Spleen (tissue), 11 donors: ENCODE measurements around the gene MRPL17. TPM values are rescaled to one million over a fixed set of nuclear protein-coding genes. Genes with fewer than 3 reads are reported as not detected.
A peak's percentile ranks its signal among the peaks of the same experiment; 100 is the strongest.

Experiments used
- DNase-seq: peaks from one replicate; pipeline ENCODE4 v3.0.0-alpha.2; 2020
- H3K27ac ChIP-seq, 8 donors: fragments of 200-600 bp; sonication (generic) in 7 of 8; 1 replicate in 4 of 8; 2 replicates in 4 of 8; pipeline versions ENCODE4 v1.5.0 to v1.8.0; 2016 to 2021; ENCODE audit warnings: inconsistent platforms in 4 of 8, mild to moderate bottlenecking in 4 of 8, moderate library complexity in 1 of 8
- H3K27me3 ChIP-seq, 7 donors: fragments of 200-600 bp; sonication (generic) in 6 of 7; replicated peaks in 1 of 7; 1 replicate in 4 of 7; 2 replicates in 3 of 7; pipeline versions ENCODE4 v1.5.0 to v1.8.0; 2016 to 2021; ENCODE audit warnings: inconsistent platforms in 3 of 7, mild to moderate bottlenecking in 1 of 7
- H3K36me3 ChIP-seq, 6 donors: fragments of 200-600 bp; sonication (generic) in 5 of 6; 1 replicate in 4 of 6; 2 replicates in 2 of 6; pipeline versions ENCODE4 v1.5.0 to v1.8.0; 2016 to 2021; ENCODE audit warnings: inconsistent platforms in 2 of 6
- H3K4me1 ChIP-seq, 6 donors: fragments of 200-600 bp; sonication (generic) in 5 of 6; 1 replicate in 3 of 6; 2 replicates in 3 of 6; pipeline versions ENCODE4 v1.5.0 to v1.8.0; 2016 to 2021; ENCODE audit warnings: inconsistent platforms in 3 of 6
- H3K4me3 ChIP-seq, 8 donors: fragments of 200-600 bp; sonication (generic) in 7 of 8; 1 replicate in 4 of 8; 2 replicates in 4 of 8; pipeline versions ENCODE4 v1.5.0 to v1.8.0; 2016 to 2021; ENCODE audit warnings: inconsistent platforms in 4 of 8, mild to moderate bottlenecking in 4 of 8, moderate library complexity in 2 of 8
- H3K9me3 ChIP-seq, 8 donors: fragments of 200-600 bp; sonication (generic) in 7 of 8; 1 replicate in 4 of 8; 2 replicates in 4 of 8; pipeline versions ENCODE4 v1.5.0 to v1.8.0; 2016 to 2021; ENCODE audit warnings: inconsistent platforms in 4 of 8
- POLR2A ChIP-seq, 3 donors: fragments of 450-650 bp; IDR thresholded peaks; one replicate each; pipeline ENCODE4 v1.5.1; 2017; ENCODE audit warnings: antibody characterized with exemption in 3 of 3, mild to moderate bottlenecking in 1 of 3
- POLR2AphosphoS5 ChIP-seq, 3 donors: sonication (generic); formaldehyde crosslinking; IDR thresholded peaks; one replicate each; pipeline ENCODE4 v1.5.1; 2017; ENCODE audit warnings: antibody characterized with exemption in 3 of 3
- WGBS, 5 donors: extraction: QIAGEN DNeasy Blood & Tissue Kit in 3 of 5; methylation state at CpG; one replicate each; pipeline versions ENCODE4 v1.1.5 to v1.1.7; 2013 to 2018; 5-methylcytosine and 5-hydroxymethylcytosine counted together
- intact Hi-C: fragments of 100-400 bp; cut with DNase I; formaldehyde crosslinking; loops from one replicate; pipeline ENCODE4 v1.15.0; 2023; ENCODE audit warnings: low total_unique reads
- polyA plus RNA-seq, 3 donors: library from polyadenylated mRNA; stranded (reverse); fragments of 200-250 nt; gene quantifications; one replicate each; pipeline ENCODE4 v1.2.1, GENCODE V29; 2013
- total RNA-seq, 7 donors: library from RNA; depleted of rRNA in 3 of 7; stranded (reverse); fragments of >200 nt in 3 of 7; fragmentation: NEBNext Ultra II Directional in 4 of 7; extraction: Animal tissue kit (Norgen Biotek cat#: 25700) in 4 of 7; gene quantifications; one replicate each; pipeline versions ENCODE4 v1.1.0 to v1.2.1, GENCODE V29; 2016 to 2021
- TF ChIP-seq, protein P1 (sequence below), 11 experiments: fragments of 200-600 bp in 7 of 11; fragments of 450-650 bp in 4 of 11; sonication (generic) in 4 of 11; IDR thresholded peaks in 8 of 11; conservative IDR thresholded peaks in 3 of 11; 1 replicate in 7 of 11; 2 replicates in 4 of 11; pipeline versions ENCODE4 v1.4.0 to v1.8.0; 2016 to 2021; ENCODE audit warnings: antibody characterized with exemption in 11 of 11, inconsistent platforms in 4 of 11, mild to moderate bottlenecking in 1 of 11
- donor health status: healthy with polysubstance abuse.
- donor health status: DM: no; HTN: no; CAD: no; lungs with moderate emphysema.
- donor health status: DM: no; HTN: no; CAD: no.
- donor health status: Bipolar disorder and iron deficiency.
- donor health status: healthy.
- donor health status: DM: no; HTN: no; CAD: no.
- donor health status: DM: yes; HTN: yes; CAD: no.

The MRPL17 gene
- total and polyA plus RNA-seq, 10 donors, result 31.1 to 74.7 (median 42.0) TPM

DNA sequence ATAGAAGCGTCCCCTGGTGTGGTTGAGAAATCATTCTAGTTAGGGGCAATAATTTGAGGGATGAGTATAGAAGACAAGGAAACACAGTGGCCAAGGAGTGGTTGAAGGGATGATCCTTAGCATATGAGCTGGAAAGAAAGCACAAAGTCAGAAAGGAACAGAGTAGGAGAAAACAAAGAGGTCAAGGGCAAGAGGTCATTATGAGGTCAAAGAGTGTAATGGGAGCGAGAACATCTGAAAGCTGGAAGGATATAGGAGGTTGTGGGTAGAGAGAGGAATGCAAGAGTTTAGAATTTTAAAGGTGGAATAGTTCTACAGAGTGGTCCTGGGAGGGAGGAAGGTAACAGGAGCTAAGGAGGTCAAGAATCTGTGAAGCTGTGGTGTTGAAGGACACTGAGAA, 29.5 kb downstream of the MRPL17 start:
- peaks cover 0 to 24% (median 0%) of the 10 kb centered on the region in 7 donors for H3K27me3 ChIP-seq
- H3K4me1 ChIP-seq, result peaks cover 10 to 74% (median 38%) of the 10 kb centered on the region in 6 donors
- no peak for DNase-seq
- no peak overlapping the region for H3K4me3 ChIP-seq
- no peaks in the 10 kb centered on the region for H3K9me3 ChIP-seq
- no peaks in the 10 kb centered on the region for H3K36me3 ChIP-seq
- no peak for TF ChIP-seq POLR2A (IDR thresholded peaks at IDR 0.05)
- TF ChIP-seq, protein P1, sequence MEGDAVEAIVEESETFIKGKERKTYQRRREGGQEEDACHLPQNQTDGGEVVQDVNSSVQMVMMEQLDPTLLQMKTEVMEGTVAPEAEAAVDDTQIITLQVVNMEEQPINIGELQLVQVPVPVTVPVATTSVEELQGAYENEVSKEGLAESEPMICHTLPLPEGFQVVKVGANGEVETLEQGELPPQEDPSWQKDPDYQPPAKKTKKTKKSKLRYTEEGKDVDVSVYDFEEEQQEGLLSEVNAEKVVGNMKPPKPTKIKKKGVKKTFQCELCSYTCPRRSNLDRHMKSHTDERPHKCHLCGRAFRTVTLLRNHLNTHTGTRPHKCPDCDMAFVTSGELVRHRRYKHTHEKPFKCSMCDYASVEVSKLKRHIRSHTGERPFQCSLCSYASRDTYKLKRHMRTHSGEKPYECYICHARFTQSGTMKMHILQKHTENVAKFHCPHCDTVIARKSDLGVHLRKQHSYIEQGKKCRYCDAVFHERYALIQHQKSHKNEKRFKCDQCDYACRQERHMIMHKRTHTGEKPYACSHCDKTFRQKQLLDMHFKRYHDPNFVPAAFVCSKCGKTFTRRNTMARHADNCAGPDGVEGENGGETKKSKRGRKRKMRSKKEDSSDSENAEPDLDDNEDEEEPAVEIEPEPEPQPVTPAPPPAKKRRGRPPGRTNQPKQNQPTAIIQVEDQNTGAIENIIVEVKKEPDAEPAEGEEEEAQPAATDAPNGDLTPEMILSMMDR (IDR thresholded peaks at IDR 0.05 in 8 of 11, conservative IDR thresholded peaks at IDR 0.05 in 3 of 11), result no peak
- TF ChIP-seq POLR2AphosphoS5 (IDR thresholded peaks at IDR 0.05), result no peak
- intact Hi-C loops, result no loop called here
- H3K27ac ChIP-seq, result peak overlapping the region in 1 of 8 donors; percentile 86
- WGBS, 5 donors, result 82 to 92% (median 89%) methylated on average over 2 of the region's 2 CpGs

- WGBS, 5 donors, result 76 to 96% (median 83%) methylated on average over 1 of the region's 1 CpG
- Histone ChIP-seq H3K4me1 (peaks cover 12 to 80% (median 43%) of the 10 kb centered on the region in 6 donors), H3K27ac (peak overlapping the region in 1 of 8 donors; percentile 16), H3K9me3 (no peaks in the 10 kb centered on the region), H3K36me3 (no peaks in the 10 kb centered on the region), H3K27me3 (peaks cover 0 to 24% (median 0%) of the 10 kb centered on the region in 7 donors), H3K4me3 (no peak overlapping the region)
- peak in 1 of 3 donors; percentile 11 for TF ChIP-seq POLR2AphosphoS5 (IDR thresholded peaks at IDR 0.05)
- TF ChIP-seq, protein P1 (IDR thresholded peaks at IDR 0.05 in 8 of 11, conservative IDR thresholded peaks at IDR 0.05 in 3 of 11), result no peak
- no peak for DNase-seq
- intact Hi-C loops, result no loop called here
Measured at GRCh38 chr11:6653097-6653496, 30.0 kb downstream of the MRPL17 start.

DNA sequence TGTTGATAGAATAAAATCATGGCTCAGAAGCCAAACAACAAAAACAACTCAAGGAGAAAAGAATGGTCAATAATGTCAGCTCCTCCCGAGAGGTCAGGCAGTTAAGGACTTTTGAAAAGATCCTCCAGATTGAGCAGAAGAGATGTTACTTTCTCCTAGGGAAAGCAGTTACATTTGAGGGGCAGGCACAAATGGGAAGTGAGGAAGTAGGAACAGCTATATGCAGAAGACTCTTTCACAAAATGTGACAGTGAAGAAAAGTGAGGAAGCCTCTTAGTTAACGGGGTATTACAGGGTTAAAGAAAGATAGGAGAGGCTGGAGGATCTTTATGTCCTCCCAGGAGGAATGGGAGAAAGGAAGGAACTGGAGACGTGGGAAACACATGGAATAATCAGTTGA, 31.0 kb downstream of the MRPL17 start:
- Histone ChIP-seq H3K4me1 (peaks cover 21 to 89% (median 53%) of the 10 kb centered on the region in 6 donors), H3K9me3 (no peaks in the 10 kb centered on the region), H3K36me3 (no peaks in the 10 kb centered on the region), H3K4me3 (no peak overlapping the region), H3K27ac (no peak overlapping the region), H3K27me3 (peaks cover 0 to 24% (median 0%) of the 10 kb centered on the region in 7 donors)
- no peak for DNase-seq
- intact Hi-C loops, result no loop called here
- 48 to 67% (median 58%) methylated on average over 3 of the region's 3 CpGs for WGBS, 5 donors
- TF ChIP-seq POLR2AphosphoS5 (IDR thresholded peaks at IDR 0.05) (no peak), POLR2A (IDR thresholded peaks at IDR 0.05) (no peak)
- TF ChIP-seq, protein P1 (IDR thresholded peaks at IDR 0.05 in 8 of 11, conservative IDR thresholded peaks at IDR 0.05 in 3 of 11), result no peak

DNA sequence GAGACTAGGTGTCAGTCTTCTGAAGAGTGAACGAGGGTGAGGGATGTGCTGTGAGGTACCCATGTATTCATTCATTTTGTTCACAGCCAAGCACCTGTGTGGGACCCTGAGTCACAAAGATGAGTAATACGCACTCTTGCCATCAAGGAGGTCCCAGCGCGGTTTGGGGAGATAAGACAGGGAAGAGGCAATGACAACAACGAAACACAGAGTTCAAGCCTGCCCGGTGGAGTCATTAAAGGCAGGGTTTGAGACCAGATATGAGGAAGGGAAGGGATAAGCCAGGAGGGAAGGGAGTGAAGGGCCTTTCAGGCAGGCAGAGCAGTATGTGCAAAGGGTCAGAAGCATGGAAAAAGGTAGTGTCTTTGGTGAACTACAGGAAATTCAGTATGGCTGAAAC, 32.2 kb downstream of the MRPL17 start:
- H3K27me3 ChIP-seq, result peaks cover 0 to 13% (median 0%) of the 10 kb centered on the region in 7 donors
- peaks cover 33 to 93% (median 61%) of the 10 kb centered on the region in 6 donors for H3K4me1 ChIP-seq
- no peak overlapping the region for H3K27ac ChIP-seq
- H3K4me3 ChIP-seq, result no peak overlapping the region
- TF ChIP-seq, protein P1 (IDR thresholded peaks at IDR 0.05 in 8 of 11, conservative IDR thresholded peaks at IDR 0.05 in 3 of 11), result no peak
- TF ChIP-seq POLR2A (IDR thresholded peaks at IDR 0.05) (no peak), POLR2AphosphoS5 (IDR thresholded peaks at IDR 0.05) (no peak)
- no peaks in the 10 kb centered on the region for H3K9me3 ChIP-seq
- DNase-seq, result no peak
- no peaks in the 10 kb centered on the region for H3K36me3 ChIP-seq
- 71 to 86% (median 81%) methylated on average over 6 of the region's 6 CpGs for WGBS, 5 donors
- intact Hi-C loops, result no loop called here
